GM12892 (cell line): ENCODE results near the gene CCT5.
A peak's percentile ranks its signal among the peaks of the same experiment; 100 is the strongest.

ENCODE experiments used
- DNase-seq: peaks from one replicate; pipeline ENCODE4 v3.0.0; 2011; ENCODE audit not compliant: insufficient read length
- FAIRE-seq: peaks from 2 replicates; lab custom pipeline; 2011; peaks lifted over from hg19 to GRCh38; lab: Jason Lieb, UNC
- POLR2A ChIP-seq: IDR thresholded peaks from 2 replicates; pipeline ENCODE4 v1.6.1; 2011; ENCODE audit warnings: low read depth, low read length, control low read depth
- POLR2AphosphoS5 ChIP-seq: IDR thresholded peaks from 2 replicates; pipeline ENCODE4 v1.6.1; 2011; ENCODE audit warnings: low read depth, low read length, control low read depth
- TAF1 ChIP-seq: IDR thresholded peaks from 2 replicates; pipeline ENCODE4 v1.6.1; 2011; ENCODE audit warnings: low read depth, mild to moderate bottlenecking, control low read depth, low read length, borderline replicate concordance

Gene CCT5

GRCh38 chr5:10297646-10298204 is 47.6 kb downstream of the CCT5 start:
- FAIRE-seq (no peak), DNase-seq (no peak)
- no peak for TF ChIP-seq TAF1
- TF ChIP-seq POLR2AphosphoS5, result no peak
- no peak for TF ChIP-seq POLR2A

GRCh38 chr5:10300246-10300645 is 50.2 kb downstream of the CCT5 start:
- TF ChIP-seq TAF1, result no peak
- no peak for TF ChIP-seq POLR2AphosphoS5
- TF ChIP-seq POLR2A, result no peak
- no peak for DNase-seq
- no peak for FAIRE-seq

GRCh38 chr5:10301266-10301665 is 51.2 kb downstream of the CCT5 start:
- FAIRE-seq (no peak), DNase-seq (no peak)
- TF ChIP-seq POLR2AphosphoS5 (no peak), POLR2A (no peak), TAF1 (no peak)

- FAIRE-seq (no peak), DNase-seq (no peak)
- no peak for TF ChIP-seq TAF1
- TF ChIP-seq POLR2AphosphoS5, result no peak
- TF ChIP-seq POLR2A, result no peak
Observed at GRCh38 chr5:10301842-10302610, 51.9 kb downstream of the CCT5 start.

- TF ChIP-seq POLR2AphosphoS5, result no peak
- FAIRE-seq (no peak), DNase-seq (no peak)
Observed at GRCh38 chr5:10303201-10303600, 53.1 kb downstream of the CCT5 start.

GRCh38 chr5:10303699-10304170 is 53.7 kb downstream of the CCT5 start:
- DNase-seq (no peak), FAIRE-seq (no peak)
- TF ChIP-seq POLR2AphosphoS5 (no peak), TAF1 (no peak), POLR2A (no peak)

- DNase-seq (no peak), FAIRE-seq (no peak)
- TF ChIP-seq TAF1 (no peak), POLR2AphosphoS5 (no peak), POLR2A (no peak)
Observed at GRCh38 chr5:10304932-10305331, 54.9 kb downstream of the CCT5 start.

GRCh38 chr5:10306114-10306513 is 56.0 kb downstream of the CCT5 start:
- DNase-seq (no peak), FAIRE-seq (no peak)

GRCh38 chr5:10306806-10307205 is 56.7 kb downstream of the CCT5 start:
- DNase-seq (no peak), FAIRE-seq (no peak)
- TF ChIP-seq POLR2A (no peak), TAF1 (no peak), POLR2AphosphoS5 (no peak)

More at GRCh38 chr5:10306114-10306513, 56.0 kb downstream of the CCT5 start:
- no peak for TF ChIP-seq POLR2AphosphoS5
- TF ChIP-seq POLR2A, result no peak
- no peak for TF ChIP-seq TAF1

GRCh38 chr5:10307206-10308148 is 57.4 kb downstream of the CCT5 start, which contains the start of gene CMBL:
CMBL (minus strand) TSS chr5:10307902; CDS start chr5:10290762, 17,140 bp downstream.
- TF ChIP-seq TAF1 (no peak), POLR2AphosphoS5 (no peak), POLR2A (no peak)
- FAIRE-seq (no peak), DNase-seq (peak; percentile 56)

GRCh38 chr5:10308844-10309243 is 58.8 kb downstream of the CCT5 start:
- DNase-seq (no peak), FAIRE-seq (no peak)
- TF ChIP-seq POLR2AphosphoS5 (no peak), TAF1 (no peak), POLR2A (no peak)
